ENCODE measurements around the gene SAP25.

DNA sequence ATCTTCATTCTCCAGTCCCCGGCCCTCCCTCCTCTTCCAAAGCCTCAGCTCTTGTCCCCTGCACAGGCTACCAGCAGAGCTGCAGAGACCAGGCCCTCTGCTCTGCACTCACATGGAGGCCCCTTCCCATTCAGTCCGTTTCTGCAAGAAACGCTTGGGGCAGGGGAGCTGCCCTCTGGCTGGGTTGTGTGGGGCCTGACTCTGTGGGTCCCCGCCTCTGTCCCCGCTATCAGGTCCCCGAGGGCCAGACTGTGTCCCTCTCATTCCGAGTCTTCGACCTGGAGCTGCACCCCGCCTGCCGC, 30.0 kb upstream of the SAP25 start:
- TF ChIP-seq ZNF274 (IDR thresholded peaks at IDR 0.05; ENCODE audit: low read depth, low read length) (no peak), YY1 (IDR thresholded peaks at IDR 0.05; ENCODE audit: insufficient read depth, insufficient read length) (no peak)
